HT1080 (cell line): ENCODE measurements around the gene PSMD11. TPM values are rescaled to one million over a fixed set of nuclear protein-coding genes. Genes with fewer than 3 reads are reported as not detected.
"Not testable (repeated sequence)": the region's sequence is repeated elsewhere in the genome, so short reads cannot be mapped to it uniquely, and the experiment has no call there.

Experiments
- DNase-seq: peaks from one replicate; pipeline ENCODE4 v3.0.0-alpha.2; 2015; ENCODE audit warnings: low read depth
- total RNA-seq: library from RNA; depleted of rRNA; stranded (reverse); fragments of >200 nt; shearing (Covaris generic); gene quantifications from 2 replicates; pipeline ENCODE4 v1.2.3, GENCODE V29; 2014

The PSMD11 gene
- total RNA-seq, 1 experiment from 2014 or later, result 157 TPM

DNA sequence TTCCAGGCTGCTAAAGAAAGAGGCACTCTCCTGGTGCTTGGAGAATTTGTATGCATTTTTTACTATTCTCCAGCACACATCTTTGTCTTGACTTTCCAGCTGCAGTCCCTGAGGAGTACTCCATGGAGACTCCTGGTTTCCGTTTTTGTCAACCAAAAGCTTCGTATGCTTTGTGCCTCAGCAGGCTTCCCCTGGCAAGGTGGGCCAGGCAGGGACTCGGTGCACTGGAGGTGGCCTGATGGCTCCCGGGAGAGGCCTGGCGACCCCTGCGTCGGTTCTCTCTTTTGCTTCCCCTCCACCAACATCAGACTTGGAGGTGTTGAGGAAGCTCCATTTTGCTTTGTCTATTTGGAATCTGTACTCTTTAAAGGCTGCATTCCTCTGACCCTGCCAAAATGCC lies 66.2 kb downstream of the PSMD11 start:
- no peak for DNase-seq

DNA sequence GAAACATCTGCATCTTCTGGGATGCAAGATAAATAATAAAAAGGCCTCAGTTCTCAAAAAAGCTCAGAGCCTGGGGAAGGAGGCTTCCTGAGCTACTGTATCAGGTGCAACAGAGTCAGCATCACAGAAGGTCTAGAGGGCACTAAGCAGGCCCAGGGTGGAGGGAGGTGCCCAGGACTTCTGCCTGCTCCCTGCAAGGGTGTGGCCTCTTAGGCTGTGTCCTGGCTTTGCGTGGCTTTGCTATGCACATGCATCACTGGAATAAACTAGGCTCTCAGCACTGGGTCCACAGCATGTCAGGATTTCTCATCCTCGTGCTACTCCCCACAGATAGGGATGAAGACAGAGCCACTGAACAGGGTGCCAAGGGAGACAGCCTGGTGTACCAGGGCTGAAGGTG lies 68.0 kb downstream of the PSMD11 start:
- DNase-seq, result no peak

DNA sequence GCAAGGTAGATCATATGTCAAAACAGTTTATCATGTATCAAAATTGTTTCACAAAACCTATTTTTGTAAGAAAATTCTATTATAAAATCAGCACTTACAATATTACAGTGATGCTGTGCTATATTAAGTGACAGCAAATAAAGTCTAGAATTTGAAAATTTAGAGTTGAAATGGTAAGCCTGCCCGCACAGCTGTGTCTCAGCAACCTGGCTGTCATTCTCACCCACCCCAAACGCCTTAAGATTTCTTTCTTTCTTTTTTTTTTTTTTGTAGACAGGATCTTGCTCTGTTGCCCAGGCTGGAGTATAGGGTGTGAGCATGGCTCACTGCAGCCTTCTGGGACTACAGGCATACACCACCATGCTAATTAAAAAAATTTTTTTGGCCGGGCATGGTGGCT lies 69.3 kb downstream of the PSMD11 start:
- no peak for DNase-seq

DNA sequence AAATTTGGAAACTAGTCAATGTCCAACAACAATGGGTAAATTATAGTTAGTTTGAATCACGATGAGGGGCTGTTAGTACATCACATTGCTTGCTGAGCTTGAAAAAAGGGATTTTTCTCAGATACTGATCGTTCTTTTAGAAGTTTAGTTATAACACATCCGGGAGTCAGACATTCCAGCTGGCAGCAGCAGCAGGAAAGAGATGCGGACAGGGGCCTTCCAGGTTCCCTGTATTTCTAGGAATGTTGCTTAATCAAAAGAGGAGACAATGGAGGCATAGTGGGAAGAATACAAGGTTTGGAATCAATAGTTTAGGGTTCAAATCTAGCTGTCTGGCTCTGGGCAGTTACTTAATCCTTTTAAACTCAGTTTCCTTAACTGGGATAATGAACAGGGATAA lies 70.3 kb downstream of the PSMD11 start:
- DNase-seq, result no peak

DNA sequence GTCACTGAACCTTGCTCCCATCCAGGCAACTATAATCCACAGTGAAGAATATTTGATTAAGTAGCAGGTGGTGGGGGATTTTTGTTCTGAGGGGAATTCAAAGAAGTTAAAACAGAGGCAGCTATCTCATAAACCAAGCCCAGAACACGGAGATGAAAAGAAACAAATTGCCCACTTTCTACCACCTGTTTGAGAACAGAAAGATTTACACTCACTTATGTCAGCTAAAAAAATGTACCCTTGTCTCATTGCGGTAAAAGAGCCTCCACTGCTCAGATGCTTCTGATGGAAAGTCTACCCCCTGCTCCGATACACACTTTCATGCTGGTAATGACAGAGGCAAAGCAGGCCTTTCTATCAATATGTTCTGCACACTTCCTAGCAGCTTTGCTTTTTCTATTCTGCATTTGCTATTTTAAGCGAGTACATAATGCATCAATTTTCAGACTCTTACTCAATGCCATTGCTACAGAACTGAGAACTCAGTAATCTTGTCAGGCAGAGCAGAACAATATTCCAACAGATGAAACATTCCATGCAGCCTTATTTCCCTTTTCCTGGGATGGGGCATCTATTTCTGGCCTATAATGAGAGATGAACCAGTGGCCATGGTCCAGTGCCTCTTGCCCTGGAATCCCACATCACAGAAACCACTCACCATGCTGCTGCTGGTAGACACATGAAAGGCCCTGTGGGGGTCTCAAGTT lies 71.5 kb downstream of the PSMD11 start:
- no peak for DNase-seq

DNA sequence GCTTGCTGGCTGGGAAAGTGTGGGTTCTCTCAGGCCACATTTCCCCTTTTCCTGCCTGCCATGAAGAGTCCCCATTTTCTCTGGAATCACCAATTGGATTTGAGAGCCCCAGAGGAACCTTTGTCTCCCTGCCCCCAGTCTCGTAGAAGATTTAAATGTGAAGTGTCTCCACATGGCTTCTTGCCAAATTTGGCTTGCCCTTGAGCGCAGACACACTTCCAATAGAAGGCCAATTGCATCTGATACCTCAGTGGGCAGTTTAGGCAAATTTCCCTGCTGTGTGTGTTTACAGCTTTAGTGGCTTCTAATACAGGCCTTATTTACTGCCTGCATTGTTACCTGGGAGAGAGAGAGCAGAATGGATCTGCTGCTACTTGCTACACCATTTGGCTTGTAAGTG lies 72.1 kb downstream of the PSMD11 start:
- DNase-seq, result no peak

DNA sequence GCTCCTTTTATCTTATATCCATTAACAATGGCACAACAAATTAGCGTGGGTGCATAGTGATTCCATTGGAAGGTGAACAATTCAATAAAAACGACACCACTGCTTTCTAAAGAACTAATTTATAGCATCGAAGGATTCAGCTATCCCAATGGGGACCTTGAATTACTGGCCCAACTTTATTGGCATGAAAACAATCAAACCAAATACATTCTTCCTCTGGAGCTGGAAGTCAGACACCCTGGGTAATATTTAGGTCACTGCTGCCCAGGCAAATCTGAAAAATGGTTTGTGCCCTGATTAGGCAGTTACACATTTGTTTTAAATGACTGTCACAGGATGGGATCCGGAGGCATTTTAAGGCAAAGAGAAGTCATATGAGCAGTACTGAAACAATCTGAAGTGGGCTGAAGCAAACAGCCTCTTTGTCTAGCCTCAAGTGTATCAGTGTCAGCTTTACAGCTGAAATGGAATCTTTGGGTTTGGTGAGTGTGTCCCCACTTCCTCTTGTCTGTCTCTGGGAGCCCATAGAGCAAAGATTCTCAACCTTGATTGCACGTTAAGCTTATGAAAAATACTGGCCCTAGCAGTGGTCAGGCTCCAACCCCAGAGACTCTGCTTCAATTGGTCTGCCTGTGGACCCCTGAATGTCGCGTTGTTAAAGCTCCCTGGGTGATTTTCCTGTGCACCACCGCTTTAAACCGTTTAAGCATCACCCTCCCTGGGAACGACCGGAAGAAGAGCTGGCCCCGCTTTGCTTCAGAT lies 72.8 kb downstream of the PSMD11 start:
- no peak for DNase-seq

DNA sequence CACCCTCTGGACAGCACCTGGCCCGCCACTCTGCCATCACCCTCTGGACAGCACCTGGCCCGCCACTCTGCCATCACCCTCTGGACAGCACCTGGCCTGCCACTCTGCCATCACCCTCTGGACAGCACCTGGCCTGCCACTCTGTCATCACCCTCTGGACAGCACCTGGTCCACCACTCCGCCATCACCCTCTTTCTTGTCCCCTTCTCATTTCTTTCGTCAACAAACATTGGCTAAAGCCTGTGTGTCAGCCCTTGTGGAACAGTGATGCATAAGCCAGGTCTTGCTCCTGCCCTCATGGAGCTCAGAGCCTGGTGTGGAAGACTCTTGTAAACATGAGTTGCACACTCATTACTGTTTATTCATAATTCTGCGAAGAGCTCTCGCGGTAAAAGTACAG lies 73.7 kb downstream of the PSMD11 start:
- no peak for DNase-seq

DNA sequence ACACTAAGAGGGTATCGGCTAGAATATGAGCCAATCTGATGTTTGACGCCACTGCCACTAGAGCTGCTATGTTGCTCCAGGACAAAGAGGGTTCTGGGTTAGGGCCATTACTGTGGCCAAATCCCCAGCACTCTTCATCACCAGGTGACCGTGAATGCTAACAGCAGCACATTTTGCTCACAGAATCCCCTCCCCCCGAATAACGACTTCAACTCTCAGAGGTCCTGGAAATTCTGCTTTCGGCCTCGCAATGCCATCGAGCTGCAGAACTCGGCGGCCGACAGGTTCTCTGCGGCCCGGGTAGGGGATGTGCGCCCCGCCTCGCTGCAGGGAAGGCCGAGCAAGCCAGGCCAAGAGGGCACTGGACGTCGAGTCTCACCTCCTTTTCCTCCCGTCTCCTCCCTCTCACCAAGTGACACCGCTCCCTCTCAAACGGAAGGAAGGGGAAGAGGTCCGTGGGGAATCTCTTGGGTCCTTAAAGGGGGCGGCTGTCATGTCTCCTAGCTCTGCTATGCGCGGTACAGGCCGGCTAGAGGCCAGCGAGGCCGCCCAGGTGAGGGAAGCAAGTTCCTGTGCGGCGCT lies 74.4 kb downstream of the PSMD11 start:
- no peak for DNase-seq

DNA sequence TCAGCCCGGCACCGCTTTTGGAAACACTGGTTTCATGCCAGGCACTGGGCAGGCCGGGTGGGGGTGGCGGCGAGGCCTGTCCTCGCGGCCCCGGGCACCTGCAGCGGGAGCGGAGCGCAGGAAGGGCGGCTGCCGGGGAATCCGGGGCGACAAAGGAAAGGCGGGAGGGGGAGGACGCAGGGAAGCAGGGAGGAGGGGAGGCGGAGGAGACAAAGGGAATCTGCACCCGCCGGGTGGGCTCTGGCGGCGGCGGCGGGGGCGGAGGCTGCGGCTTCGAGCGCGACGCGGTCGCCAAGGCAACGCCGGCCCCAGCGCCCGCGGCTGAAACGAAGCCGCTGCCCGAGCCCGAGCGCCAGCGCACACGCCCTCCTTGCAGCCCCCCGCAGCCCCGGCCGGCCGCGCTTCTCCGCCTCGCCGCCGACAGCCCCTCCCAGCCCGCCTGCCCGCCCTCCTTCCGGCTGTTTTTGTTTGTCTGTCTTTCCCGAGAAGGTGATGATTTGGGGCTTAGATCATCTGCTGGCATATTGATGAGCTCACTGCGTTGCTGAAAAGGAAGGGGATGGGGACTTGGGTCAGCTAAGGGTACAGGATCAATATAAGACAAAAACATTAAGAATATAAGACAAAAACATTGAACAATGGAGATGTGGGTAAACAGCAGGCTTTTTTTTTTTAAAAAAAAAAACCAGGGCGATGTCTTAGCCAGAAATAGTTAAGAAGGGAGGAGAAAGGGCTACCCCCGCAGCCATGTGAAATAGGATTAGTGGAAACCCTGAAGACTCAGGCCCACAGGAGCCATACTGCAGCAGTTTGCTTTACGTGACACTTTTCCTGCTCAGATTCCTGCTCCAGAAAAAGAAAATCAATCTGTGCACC lies 75.2 kb downstream of the PSMD11 start:
- DNase-seq, result peak; percentile 30

DNA sequence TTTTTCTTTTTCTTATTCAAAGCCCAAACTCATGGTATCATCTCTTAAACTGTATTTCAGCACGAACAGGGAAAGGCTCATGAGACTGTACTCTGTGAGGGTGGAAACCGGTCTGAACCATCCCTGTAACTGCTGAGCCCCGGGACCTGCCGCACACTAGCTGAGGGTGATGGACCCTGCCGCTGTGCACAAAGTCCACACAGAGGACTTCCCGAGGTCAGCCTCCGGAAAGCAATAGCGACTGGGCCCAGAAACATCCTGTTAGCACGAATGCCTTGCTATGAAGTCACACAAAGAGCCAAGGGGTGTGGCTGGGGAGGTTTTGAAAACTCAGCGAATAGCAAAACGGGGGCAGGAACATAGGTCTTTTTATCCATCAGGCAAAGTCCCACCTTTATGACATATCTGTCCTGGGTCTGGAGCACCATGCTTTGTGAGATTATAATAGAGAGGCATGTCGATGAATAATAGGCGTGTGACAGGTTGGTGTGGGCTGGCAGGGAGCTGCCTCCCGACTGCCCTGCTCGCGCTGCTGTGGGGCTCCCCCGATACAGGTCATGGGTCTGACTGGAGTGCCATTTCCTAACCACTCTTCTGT lies 75.9 kb downstream of the PSMD11 start:
- no peak for DNase-seq

DNA sequence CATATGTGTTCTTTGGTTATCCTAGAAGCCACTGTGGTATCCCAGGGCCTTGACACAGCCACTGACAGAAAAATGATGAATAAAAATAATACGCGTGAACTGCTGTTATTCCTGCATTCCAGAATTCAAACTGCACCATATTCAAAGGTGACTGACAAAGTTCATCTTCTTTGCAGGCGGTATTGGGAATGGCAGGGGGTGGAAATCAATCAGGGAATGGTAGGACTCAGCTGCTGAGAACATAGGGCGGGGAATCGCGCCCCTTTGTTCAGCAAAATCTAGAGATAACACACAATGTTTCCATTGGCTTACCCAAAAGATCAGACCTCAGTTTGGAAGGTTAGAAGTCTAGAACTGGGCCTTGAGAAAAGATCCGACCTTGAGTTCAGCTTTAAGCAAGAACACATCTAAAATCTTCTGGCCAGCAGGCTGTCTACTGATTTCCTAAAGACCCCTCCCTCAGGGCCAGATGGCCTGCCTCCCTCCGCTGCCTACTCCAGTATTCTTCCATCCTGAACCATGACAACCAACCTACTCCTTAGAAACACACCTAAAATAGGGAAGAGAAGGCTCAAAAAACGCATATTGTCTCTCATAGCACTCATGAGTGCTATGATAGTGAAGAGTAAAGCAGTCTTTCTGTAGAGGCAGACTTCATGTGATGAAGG lies 76.6 kb downstream of the PSMD11 start:
- DNase-seq, result no peak

DNA sequence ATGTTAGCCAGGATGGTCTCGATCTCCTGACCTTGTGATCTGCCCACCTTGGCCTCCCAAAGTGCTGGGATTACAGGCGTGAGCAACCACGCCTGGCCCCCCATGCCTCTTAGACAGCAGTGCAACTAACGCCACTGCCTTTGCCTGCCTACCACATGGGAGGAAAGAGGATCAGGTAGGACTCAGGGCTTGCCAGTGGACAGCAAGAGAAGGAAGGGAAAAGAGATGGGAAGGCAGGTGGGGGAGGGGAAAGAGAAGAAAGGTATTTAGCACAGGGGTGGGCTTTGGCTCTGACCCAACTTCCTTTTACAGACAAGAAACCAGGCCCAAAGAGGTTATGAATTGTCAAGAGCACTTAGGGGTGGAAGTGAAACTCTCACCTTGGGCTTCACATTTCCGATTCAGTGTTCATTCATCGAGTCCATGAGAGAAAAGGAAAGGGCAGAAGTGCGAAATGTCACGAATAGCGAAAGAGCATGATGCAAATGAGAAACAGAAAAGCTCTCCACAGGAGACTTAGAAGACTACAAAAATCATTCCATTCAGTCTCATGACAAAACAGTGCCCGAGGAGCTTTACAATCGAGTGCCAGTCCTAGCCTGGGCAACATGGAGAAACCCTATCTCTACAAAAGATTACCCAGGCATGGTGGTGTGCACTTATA lies 78.8 kb downstream of the PSMD11 start:
- no peak for DNase-seq

DNA sequence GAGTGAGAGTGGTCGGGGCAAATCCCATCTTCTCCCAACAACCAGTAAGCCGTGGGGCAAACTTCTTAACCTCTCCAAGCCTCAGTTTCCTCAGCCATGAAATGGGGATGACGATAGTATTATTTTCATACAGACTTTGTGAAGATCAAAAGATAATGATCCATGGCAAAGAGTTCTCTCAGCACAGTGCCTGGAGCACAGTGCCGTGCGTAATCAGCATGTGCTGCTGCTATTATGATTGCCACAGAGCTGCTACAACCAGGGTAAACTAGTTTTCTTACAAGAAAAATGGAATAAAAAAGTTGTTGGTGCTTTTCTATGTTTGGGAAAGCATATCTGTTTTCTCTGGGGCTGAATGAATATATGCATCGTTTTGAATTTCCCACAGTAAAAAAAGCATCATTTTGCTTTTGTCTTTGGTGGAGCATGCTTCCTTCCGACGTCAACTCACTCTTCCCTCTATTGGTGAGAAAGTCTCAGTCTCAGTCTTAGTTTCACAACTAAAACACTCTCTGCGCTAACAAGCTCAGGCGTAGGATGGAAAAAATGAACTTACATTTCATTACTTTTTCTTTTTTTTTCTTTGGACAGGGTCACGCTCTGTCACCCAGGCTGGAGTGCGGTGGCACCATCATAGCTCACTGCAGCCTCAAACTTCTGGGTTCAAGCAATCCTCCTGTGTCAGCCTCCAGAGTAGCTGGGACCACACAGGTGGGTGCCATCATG lies 79.7 kb downstream of the PSMD11 start:
- no peak for DNase-seq

DNA sequence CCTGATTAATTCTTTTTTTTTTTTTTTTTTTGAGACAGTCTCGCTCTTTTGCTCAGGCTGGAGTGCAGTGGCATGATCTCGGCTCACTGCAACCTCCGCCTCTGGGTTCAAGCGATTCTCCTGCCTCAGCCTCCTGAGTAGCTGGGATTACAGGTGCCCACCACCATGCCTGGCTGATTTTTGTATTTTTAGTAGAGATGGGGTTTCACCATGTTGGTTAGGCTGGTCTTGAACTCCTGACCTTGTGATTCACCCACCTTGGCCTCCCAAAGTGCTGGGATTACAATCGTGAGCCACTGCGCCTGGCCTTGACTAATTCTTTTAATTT lies 80.2 kb downstream of the PSMD11 start:
- not testable (repeated sequence) for DNase-seq

DNA sequence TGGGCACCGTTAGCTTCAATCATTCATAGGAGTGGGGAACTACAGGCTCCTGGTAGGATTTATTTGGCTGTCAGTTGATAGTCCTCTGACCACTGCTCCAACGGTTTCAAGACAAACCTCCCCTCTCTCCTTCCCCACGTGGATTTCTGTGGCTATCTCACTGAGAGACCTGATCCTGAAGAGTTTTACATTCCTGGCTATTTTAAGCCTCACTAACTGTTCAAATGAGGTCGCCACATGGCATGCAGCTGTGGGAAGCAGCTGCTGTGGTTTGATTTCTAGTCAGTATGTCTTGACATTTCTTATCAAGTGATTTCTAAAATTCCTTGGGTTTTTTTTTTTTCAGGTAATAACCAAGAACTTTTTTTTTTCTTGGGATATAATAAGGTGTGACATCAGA lies 80.8 kb downstream of the PSMD11 start:
- DNase-seq, result peak; percentile 17

DNA sequence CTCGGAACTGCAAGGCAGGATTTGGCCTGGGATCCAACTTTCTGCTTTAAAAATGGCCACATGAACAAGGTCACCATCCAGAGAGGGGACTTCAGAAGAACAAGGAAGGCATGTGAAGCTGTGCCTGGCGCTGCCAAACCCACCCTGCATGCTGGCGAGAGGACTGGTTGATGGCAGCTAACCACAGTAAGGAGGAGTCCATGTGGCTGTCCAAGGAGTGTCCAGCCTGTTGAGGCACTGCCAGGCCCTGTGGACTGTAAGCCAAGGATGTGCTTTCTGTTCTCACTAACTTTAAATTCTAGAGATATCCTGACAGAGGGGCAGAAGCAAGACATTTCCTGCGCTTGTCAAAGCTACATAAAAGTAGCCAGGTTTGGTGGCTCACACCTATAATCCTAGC lies 82.8 kb downstream of the PSMD11 start:
- DNase-seq, result no peak

DNA sequence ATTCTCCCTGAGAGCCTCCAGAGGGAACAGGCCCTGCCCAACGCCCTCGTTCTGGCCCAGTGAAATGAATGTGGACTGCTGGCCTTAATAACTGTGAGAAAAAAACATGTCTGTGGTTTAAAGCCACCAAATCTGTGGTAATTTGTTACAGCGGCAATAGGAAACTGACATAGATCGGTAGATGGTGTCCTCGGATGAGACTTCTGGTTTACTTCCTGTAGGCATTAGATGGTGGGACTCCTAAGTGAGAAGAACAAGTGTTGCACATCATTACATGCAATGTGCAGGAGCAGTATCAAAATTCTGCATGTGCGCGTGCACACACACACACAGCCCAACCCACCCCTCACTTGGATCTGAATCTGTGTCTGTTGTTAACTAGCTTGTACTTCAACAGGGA lies 84.5 kb downstream of the PSMD11 start:
- no peak for DNase-seq

DNA sequence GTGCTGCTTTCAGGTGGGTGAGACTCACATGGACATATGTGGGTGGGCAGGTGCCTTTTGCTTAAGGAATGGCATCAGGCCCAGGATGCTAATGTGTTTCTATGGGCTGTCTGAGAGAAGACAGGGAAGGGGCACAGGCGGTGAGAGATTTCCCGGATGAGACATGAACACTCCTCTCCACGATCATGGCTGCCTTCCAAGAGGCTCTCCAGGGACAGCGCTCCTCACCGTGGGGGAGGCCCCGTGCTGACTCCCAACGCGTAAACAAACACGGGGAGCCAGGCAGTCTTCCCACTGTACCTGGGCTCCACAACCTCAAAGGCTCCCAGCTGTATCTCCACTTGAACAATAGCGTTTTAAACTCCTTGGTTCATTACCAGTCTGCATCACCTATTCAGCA lies 85.3 kb downstream of the PSMD11 start:
- DNase-seq, result no peak
